Gastrocnemius medialis (tissue), 4 donors: Measurements from ENCODE around the gene KANSL1L. TPM values are rescaled to one million over a fixed set of nuclear protein-coding genes. Genes with fewer than 3 reads are reported as not detected.
"Not testable (repeated sequence)": the region's sequence is repeated elsewhere in the genome, so short reads cannot be mapped to it uniquely, and the experiment has no call there.

Experiments used
- ATAC-seq, 2 donors: fragments of 150-250 bp; one replicate each; pipeline ENCODE4 v1.9.1; 2016
- DNase-seq, 2 donors: peaks; one replicate each; pipeline ENCODE4 v3.0.0-alpha.2; 2019
- H3K27ac ChIP-seq, 4 donors: fragments of 200-600 bp; sonication (generic); 1 replicate in 1 of 4; 2 replicates in 3 of 4; pipeline ENCODE4 v1.5.1; 2016 to 2018; ENCODE audit warnings: mild to moderate bottlenecking in 2 of 4, moderate library complexity in 1 of 4
- H3K27me3 ChIP-seq, 3 donors: fragments of 200-600 bp; sonication (generic) in 2 of 3; 1 replicate in 1 of 3; 2 replicates in 2 of 3; pipeline versions ENCODE4 v1.5.1 to v1.6.0; 2016 to 2019; ENCODE audit warnings: mild to moderate bottlenecking in 1 of 3, moderate library complexity in 1 of 3
- H3K36me3 ChIP-seq, 2 donors: fragments of 200-600 bp; sonication (generic) in 1 of 2; one replicate each; pipeline ENCODE4 v1.5.1; 2017 to 2018
- H3K4me1 ChIP-seq, 2 donors: fragments of 200-600 bp; sonication (generic) in 1 of 2; one replicate each; pipeline ENCODE4 v1.5.1; 2016 to 2017; ENCODE audit warnings: mild to moderate bottlenecking in 2 of 2
- H3K4me3 ChIP-seq, 4 donors: fragments of 200-600 bp; sonication (generic) in 3 of 4; 1 replicate in 1 of 4; 2 replicates in 3 of 4; pipeline ENCODE4 v1.5.1; 2016 to 2019; ENCODE audit warnings: mild to moderate bottlenecking in 2 of 4
- H3K9me3 ChIP-seq, 3 donors: fragments of 200-600 bp; sonication (generic) in 2 of 3; 1 replicate in 1 of 3; 2 replicates in 2 of 3; pipeline ENCODE4 v1.5.1; 2016 to 2019
- POLR2A ChIP-seq, 2 donors: fragments of 450-650 bp; IDR thresholded peaks; one replicate each; pipeline ENCODE4 v1.6.1; 2017; ENCODE audit warnings: antibody characterized with exemption in 2 of 2, mild to moderate bottlenecking in 2 of 2, moderate library complexity in 2 of 2
- in situ Hi-C, 4 donors: fragments of 200-750 bp; cut with MboI; loops; one replicate each; pipeline versions ENCODE4 v1.15.0 to v1.8.0; 2017; ENCODE audit warnings: low sequenced_read_pairs in 4 of 4
- intact Hi-C: fragments of 100-400 bp; cut with DNase I; formaldehyde crosslinking; loops from one replicate; pipeline ENCODE4 v1.15.1; 2023; ENCODE audit warnings: low total_unique reads
- total RNA-seq, 4 donors: library from RNA; depleted of rRNA; stranded (reverse); fragments of >200 nt; gene quantifications; one replicate each; pipeline versions ENCODE4 v1.1.0 to v1.2.3, GENCODE V29; 2016
- TF ChIP-seq, protein P1 (sequence below), 5 experiments: fragments of 450-650 bp in 3 of 5; fragments of 200-600 bp in 2 of 5; sonication (generic) in 2 of 5; IDR thresholded peaks in 4 of 5; conservative IDR thresholded peaks in 1 of 5; 1 replicate in 4 of 5; 2 replicates in 1 of 5; pipeline ENCODE4 v1.5.1; 2016 to 2019; ENCODE audit warnings: antibody characterized with exemption in 5 of 5, mild to moderate bottlenecking in 3 of 5, moderate library complexity in 3 of 5

KANSL1L gene
- total RNA-seq, 4 donors from 2014 or later, result 19.4 to 21.9 (median 20.4) TPM

DNA sequence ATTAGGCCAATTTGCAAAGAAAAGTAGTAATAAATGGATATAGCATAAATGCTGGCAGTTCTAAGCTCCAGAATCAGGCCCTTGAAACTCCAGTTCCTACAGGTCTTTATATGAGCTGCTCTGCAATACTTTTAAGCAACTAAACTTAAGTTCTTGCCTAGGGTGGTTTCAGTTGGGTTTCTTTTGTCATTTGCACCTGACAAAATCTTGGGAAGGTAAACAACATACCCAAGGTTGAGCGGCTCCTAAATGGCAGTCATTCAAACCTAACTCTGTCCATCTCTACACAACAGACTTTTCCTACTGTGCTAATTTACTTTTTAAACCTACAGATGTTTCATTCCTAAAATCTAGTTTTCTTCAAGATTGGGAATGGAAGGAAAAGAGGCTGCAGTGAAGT, 9.3 kb upstream of the KANSL1L start:
- no peak for ATAC-seq
- no peaks in the 10 kb centered on the region for H3K36me3 ChIP-seq
- in situ Hi-C loops, result no loop called here
- H3K27ac ChIP-seq, result no peak overlapping the region
- no peaks in the 10 kb centered on the region for H3K4me1 ChIP-seq
- no peaks in the 10 kb centered on the region for H3K27me3 ChIP-seq
- DNase-seq, result no peak
- intact Hi-C loops, result no loop called here
- H3K4me3 ChIP-seq, result no peak overlapping the region
- H3K9me3 ChIP-seq, result peaks cover 0 to 6% (median 0%) of the 10 kb centered on the region in 3 donors
- TF ChIP-seq, protein P1, sequence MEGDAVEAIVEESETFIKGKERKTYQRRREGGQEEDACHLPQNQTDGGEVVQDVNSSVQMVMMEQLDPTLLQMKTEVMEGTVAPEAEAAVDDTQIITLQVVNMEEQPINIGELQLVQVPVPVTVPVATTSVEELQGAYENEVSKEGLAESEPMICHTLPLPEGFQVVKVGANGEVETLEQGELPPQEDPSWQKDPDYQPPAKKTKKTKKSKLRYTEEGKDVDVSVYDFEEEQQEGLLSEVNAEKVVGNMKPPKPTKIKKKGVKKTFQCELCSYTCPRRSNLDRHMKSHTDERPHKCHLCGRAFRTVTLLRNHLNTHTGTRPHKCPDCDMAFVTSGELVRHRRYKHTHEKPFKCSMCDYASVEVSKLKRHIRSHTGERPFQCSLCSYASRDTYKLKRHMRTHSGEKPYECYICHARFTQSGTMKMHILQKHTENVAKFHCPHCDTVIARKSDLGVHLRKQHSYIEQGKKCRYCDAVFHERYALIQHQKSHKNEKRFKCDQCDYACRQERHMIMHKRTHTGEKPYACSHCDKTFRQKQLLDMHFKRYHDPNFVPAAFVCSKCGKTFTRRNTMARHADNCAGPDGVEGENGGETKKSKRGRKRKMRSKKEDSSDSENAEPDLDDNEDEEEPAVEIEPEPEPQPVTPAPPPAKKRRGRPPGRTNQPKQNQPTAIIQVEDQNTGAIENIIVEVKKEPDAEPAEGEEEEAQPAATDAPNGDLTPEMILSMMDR (IDR thresholded peaks at IDR 0.05 in 4 of 5, conservative IDR thresholded peaks at IDR 0.05 in 1 of 5), result no peak
- no peak for TF ChIP-seq POLR2A (IDR thresholded peaks at IDR 0.05)

DNA sequence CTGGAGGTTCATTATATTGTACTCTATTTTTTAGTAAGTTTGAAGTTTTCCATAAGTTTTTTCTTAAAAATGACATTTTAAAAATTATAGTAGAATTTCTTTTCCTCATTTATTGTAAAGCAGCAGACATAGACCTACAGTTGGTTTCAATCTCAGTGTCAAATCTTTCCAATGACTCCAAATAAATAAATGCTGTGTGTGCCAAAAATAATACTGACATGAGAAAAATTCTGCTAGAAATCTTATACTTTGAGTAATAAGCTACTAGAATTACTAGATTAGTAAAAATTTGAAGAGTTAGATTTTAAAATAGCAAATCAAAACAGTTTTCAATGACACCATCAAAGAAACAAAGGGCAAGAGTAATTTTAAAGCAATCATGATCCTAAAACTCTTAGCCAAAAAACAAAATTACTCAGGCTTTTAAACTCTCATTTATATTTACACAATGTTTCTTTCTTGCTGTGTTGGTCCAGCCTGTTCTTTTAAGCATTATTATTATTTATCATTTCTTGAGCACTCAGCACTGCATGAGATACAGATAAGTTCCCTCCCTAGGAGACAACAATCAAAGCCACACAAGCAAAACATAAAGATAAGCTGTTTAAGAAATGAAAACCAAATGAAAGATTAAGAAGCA, 8.3 kb upstream of the KANSL1L start:
- in situ Hi-C loops, result no loop called here
- TF ChIP-seq, protein P1 (IDR thresholded peaks at IDR 0.05 in 4 of 5, conservative IDR thresholded peaks at IDR 0.05 in 1 of 5), result no peak
- no peak for TF ChIP-seq POLR2A (IDR thresholded peaks at IDR 0.05)
- ATAC-seq (no peak), DNase-seq (no peak)
- H3K9me3 ChIP-seq, result no peaks in the 10 kb centered on the region
- H3K27ac ChIP-seq, result no peak overlapping the region
- intact Hi-C loops, result no loop called here
- H3K4me1 ChIP-seq, result no peaks in the 10 kb centered on the region
- H3K36me3 ChIP-seq, result no peaks in the 10 kb centered on the region
- no peaks in the 10 kb centered on the region for H3K27me3 ChIP-seq
- no peak overlapping the region for H3K4me3 ChIP-seq

DNA sequence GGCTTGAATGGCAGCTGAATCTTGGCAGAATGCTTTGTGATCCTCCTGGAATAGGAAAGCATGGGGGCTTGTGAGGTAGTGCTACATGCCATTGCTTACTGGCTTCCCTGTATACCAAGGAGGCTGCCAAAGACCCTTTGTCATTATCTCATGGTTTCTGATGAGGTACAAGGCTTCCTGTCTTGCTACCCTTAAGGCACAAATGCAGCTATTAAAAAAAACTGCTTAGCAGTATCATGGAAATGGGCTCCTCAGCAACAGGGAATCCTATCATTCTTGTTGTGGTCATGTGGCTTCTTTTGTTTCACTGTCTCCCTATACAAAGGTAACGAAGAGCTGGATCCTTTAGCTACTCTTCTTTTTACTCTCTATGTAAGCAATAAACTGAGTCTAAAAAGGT, 6.6 kb upstream of the KANSL1L start:
- in situ Hi-C loops (no loop called here), intact Hi-C loops (no loop called here)
- H3K27me3 ChIP-seq, result no peaks in the 10 kb centered on the region
- peaks cover under 1% of the 10 kb centered on the region in 2 donors for H3K4me1 ChIP-seq
- no peaks in the 10 kb centered on the region for H3K36me3 ChIP-seq
- no peak overlapping the region for H3K4me3 ChIP-seq
- TF ChIP-seq, protein P1 (IDR thresholded peaks at IDR 0.05 in 4 of 5, conservative IDR thresholded peaks at IDR 0.05 in 1 of 5), result no peak
- TF ChIP-seq POLR2A (IDR thresholded peaks at IDR 0.05), result no peak
- ATAC-seq, result no peak
- no peaks in the 10 kb centered on the region for H3K9me3 ChIP-seq
- no peak for DNase-seq
- H3K27ac ChIP-seq, result no peak overlapping the region

DNA sequence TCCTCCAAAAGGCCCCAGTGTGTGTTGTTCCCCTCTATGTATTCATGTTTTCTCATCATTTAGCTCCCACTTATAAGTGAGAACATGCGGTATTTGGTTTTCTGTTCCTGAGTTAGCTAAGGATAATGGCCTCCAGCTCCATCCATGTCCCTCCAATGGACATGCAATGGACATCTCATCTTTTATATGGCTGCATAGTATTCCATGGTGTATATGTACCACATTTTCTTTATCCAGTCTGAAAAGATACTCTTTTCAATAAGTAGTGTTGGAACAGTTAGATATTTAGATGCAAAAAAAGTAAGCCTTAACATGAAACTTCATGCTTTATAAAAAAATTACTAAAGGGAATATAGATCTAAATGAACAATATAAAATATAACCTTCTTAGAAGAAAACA, 5.9 kb upstream of the KANSL1L start:
- DNase-seq, H3K4me1 ChIP-seq, ATAC-seq, H3K4me3 ChIP-seq, H3K9me3 ChIP-seq, H3K36me3 ChIP-seq, H3K27me3 ChIP-seq, in situ Hi-C loops, intact Hi-C loops, H3K27ac ChIP-seq: not testable (repeated sequence)

DNA sequence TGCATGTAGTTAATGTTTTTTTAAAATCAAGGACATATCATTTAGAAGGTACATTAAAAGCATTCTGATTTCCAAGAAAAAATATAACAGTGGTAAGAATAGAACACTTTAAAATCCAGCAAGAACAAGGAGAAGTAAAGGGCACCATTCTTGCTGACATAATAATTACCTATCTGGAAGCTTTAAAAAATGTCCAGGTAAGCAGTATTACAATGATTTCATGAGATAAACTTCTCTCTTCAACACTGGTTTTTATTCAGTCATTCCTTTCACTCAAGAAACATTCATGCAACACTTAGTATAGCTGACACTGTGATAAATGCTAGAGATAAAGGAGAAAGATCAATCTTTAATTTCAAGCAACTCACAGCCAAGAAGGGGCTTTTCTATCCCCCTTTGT, 2.9 kb upstream of the KANSL1L start:
- no peak overlapping the region for H3K27ac ChIP-seq
- DNase-seq (no peak), ATAC-seq (no peak)
- no peak overlapping the region for H3K4me3 ChIP-seq
- H3K36me3 ChIP-seq, result no peaks in the 10 kb centered on the region
- H3K4me1 ChIP-seq, result peaks cover 11 to 15% of the 10 kb centered on the region in 2 donors
- no peaks in the 10 kb centered on the region for H3K9me3 ChIP-seq
- intact Hi-C loops (loop anchor here (5.0 kb wide), 1 partner anchor 138 kb away; no protein-coding TSS in a partner anchor), in situ Hi-C loops (no loop called here)
- H3K27me3 ChIP-seq, result no peaks in the 10 kb centered on the region
- TF ChIP-seq, protein P1 (IDR thresholded peaks at IDR 0.05 in 4 of 5, conservative IDR thresholded peaks at IDR 0.05 in 1 of 5), result no peak
- TF ChIP-seq POLR2A (IDR thresholded peaks at IDR 0.05), result no peak
